ENCODE results near the gene COIL. TPM values are rescaled to one million over a fixed set of nuclear protein-coding genes. Genes with fewer than 3 reads are reported as not detected.

COIL gene
- total and polyA plus RNA-seq, 2 donors (not counting 3 experiments of a cell fraction or from before 2014, with no cell fraction given): 4.2 to 20.6 TPM

- ChIA-PET CTCF (no interaction called here), POLR2A (no interaction called here)
- DNase-seq (ENCODE audit: low read depth, low spot score): no peak
- no peaks in the 10 kb centered on the region for H3K9me3 ChIP-seq (replicated peaks; ENCODE audit: control insufficient read depth, insufficient read depth, low read length)
- H4K20me1 ChIP-seq (replicated peaks; ENCODE audit: control insufficient read depth, extremely low read depth, insufficient read depth, low read length): no peaks in the 10 kb centered on the region
- no TSS peak for BruUV-seq (replicated peaks)
- H3K4me3 ChIP-seq (replicated peaks in 1 of 3; ENCODE audit: insufficient read depth in 1 of 3, low read depth in 1 of 3, low read length in 3 of 3): no peak overlapping the region
- intact Hi-C loops (cut with micrococcal nuclease) (no loop called here), dilution Hi-C loops (cut with MboI; ENCODE audit: extremely low pct_ligation_motif_present, low sequenced_read_pairs) (no loop called here)
- no peak overlapping the region for H3K27ac ChIP-seq (ENCODE audit: insufficient read depth, low read depth, low read length)
- H3K27me3 ChIP-seq (ENCODE audit: control insufficient read depth in 2 of 2, insufficient read depth in 2 of 2, low read length in 2 of 2): peaks cover 0 to 4% of the 10 kb centered on the region in 2 experiments
- H3K36me3 ChIP-seq (ENCODE audit: control insufficient read depth in 2 of 2, extremely low read depth in 1 of 2, insufficient read depth in 2 of 2, low read length in 2 of 2): no peaks in the 10 kb centered on the region
- H3K9ac ChIP-seq (replicated peaks; ENCODE audit: extremely low read depth, insufficient read depth, low read length): no peak overlapping the region
- FAIRE-seq: no peak
- no peak overlapping the region for H3K4me2 ChIP-seq (ENCODE audit: insufficient read depth, low read length)
- TF ChIP-seq, protein P1, sequence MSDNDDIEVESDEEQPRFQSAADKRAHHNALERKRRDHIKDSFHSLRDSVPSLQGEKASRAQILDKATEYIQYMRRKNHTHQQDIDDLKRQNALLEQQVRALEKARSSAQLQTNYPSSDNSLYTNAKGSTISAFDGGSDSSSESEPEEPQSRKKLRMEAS (IDR thresholded peaks at IDR 0.05; ENCODE audit: insufficient read depth, insufficient read length): no peak
- TF ChIP-seq JUN (IDR thresholded peaks at IDR 0.05; ENCODE audit: borderline replicate concordance, insufficient read depth, insufficient read length, low read depth) (no peak), POLR2AphosphoS5 (IDR thresholded peaks at IDR 0.05; ENCODE audit: insufficient read depth, low read depth, low read length) (no peak), FOS (IDR thresholded peaks at IDR 0.05; ENCODE audit: borderline replicate concordance, insufficient read depth, low read length) (no peak), GATA2 (IDR thresholded peaks at IDR 0.05; ENCODE audit: insufficient read depth, insufficient read length, low read depth, low read length) (no peak)
- H3K4me1 ChIP-seq (ENCODE audit: control insufficient read depth, extremely low read depth, insufficient read depth, low read length): peaks cover 8% of the 10 kb centered on the region
- H3K79me2 ChIP-seq (ENCODE audit: control insufficient read depth, insufficient read depth, low read length): no peaks in the 10 kb centered on the region
- no peaks in the 10 kb centered on the region for H3K9me1 ChIP-seq (replicated peaks; ENCODE audit: control insufficient read depth, extremely low read depth, insufficient read depth, low read length)
- no peak overlapping the region for H2AFZ ChIP-seq (ENCODE audit: low read depth, low read length)
Observed at GRCh38 chr17:56973520-56973919, 12.7 kb upstream of the COIL start.

GRCh38 chr17:56972111-56972730 lies 11.4 kb upstream of the COIL start:
- Histone ChIP-seq H3K9me3 (replicated peaks; ENCODE audit: control insufficient read depth, insufficient read depth, low read length) (no peaks in the 10 kb centered on the region), H3K36me3 (ENCODE audit: control insufficient read depth in 2 of 2, extremely low read depth in 1 of 2, insufficient read depth in 2 of 2, low read length in 2 of 2) (no peaks in the 10 kb centered on the region), H3K9me1 (replicated peaks; ENCODE audit: control insufficient read depth, extremely low read depth, insufficient read depth, low read length) (no peaks in the 10 kb centered on the region), H3K4me1 (ENCODE audit: control insufficient read depth, extremely low read depth, insufficient read depth, low read length) (peaks cover 3% of the 10 kb centered on the region), H2AFZ (ENCODE audit: low read depth, low read length) (no peak overlapping the region), H3K4me3 (replicated peaks in 1 of 3; ENCODE audit: insufficient read depth in 1 of 3, low read depth in 1 of 3, low read length in 3 of 3) (no peak overlapping the region), H3K9ac (replicated peaks; ENCODE audit: extremely low read depth, insufficient read depth, low read length) (no peak overlapping the region), H3K79me2 (ENCODE audit: control insufficient read depth, insufficient read depth, low read length) (no peaks in the 10 kb centered on the region), H3K4me2 (ENCODE audit: insufficient read depth, low read length) (no peak overlapping the region), H3K27me3 (ENCODE audit: control insufficient read depth in 2 of 2, insufficient read depth in 2 of 2, low read length in 2 of 2) (peaks cover 0 to 4% of the 10 kb centered on the region in 2 experiments), H4K20me1 (replicated peaks; ENCODE audit: control insufficient read depth, extremely low read depth, insufficient read depth, low read length) (no peaks in the 10 kb centered on the region), H3K27ac (ENCODE audit: insufficient read depth, low read depth, low read length) (no peak overlapping the region)
- DNase-seq (ENCODE audit: low read depth, low spot score) (no peak), FAIRE-seq (no peak)
- BruUV-seq (replicated peaks): no TSS peak
- POLR2A ChIA-PET: no interaction called here
- TF ChIP-seq JUN (IDR thresholded peaks at IDR 0.05; ENCODE audit: borderline replicate concordance, insufficient read depth, insufficient read length, low read depth) (no peak), POLR2AphosphoS5 (IDR thresholded peaks at IDR 0.05; ENCODE audit: insufficient read depth, low read depth, low read length) (no peak)
- dilution Hi-C loops (cut with MboI; ENCODE audit: extremely low pct_ligation_motif_present, low sequenced_read_pairs): no loop called here
- CTCF ChIA-PET: no interaction called here
- intact Hi-C loops (cut with micrococcal nuclease): no loop called here
